Measurements from ENCODE around the gene TEX9.

DNA sequence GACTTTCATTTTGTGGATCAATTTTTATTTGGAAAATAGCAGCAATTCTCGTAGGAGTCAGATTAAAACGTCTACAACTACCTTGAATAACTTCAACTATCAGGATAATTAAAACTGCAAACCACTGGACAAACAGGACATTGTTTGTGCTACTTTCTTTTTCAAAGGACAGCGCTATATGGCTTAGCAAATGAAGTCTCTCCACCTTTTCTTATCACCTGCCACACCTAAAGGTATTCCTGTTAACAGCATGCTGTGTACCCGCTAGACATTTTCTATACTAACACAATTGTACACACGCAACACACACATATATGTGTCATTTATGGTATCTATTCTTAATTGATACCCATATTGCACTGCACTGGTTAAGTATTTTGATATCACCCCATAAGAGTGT lies 80.5 kb downstream of the TEX9 start:
- TF ChIP-seq, protein P1, sequence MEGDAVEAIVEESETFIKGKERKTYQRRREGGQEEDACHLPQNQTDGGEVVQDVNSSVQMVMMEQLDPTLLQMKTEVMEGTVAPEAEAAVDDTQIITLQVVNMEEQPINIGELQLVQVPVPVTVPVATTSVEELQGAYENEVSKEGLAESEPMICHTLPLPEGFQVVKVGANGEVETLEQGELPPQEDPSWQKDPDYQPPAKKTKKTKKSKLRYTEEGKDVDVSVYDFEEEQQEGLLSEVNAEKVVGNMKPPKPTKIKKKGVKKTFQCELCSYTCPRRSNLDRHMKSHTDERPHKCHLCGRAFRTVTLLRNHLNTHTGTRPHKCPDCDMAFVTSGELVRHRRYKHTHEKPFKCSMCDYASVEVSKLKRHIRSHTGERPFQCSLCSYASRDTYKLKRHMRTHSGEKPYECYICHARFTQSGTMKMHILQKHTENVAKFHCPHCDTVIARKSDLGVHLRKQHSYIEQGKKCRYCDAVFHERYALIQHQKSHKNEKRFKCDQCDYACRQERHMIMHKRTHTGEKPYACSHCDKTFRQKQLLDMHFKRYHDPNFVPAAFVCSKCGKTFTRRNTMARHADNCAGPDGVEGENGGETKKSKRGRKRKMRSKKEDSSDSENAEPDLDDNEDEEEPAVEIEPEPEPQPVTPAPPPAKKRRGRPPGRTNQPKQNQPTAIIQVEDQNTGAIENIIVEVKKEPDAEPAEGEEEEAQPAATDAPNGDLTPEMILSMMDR (IDR thresholded peaks at IDR 0.05), result no peak
- TF ChIP-seq POLR2A (IDR thresholded peaks at IDR 0.05), result no peak

Measured in esophagus squamous epithelium (tissue), 4 donors.